Measurements from ENCODE around the gene HAT1. TPM values are rescaled to one million over a fixed set of nuclear protein-coding genes. Genes with fewer than 3 reads are reported as not detected.
"Not testable (repeated sequence)": the region's sequence is repeated elsewhere in the genome, so short reads cannot be mapped to it uniquely, and the experiment has no call there.

The HAT1 gene
- polyA plus RNA-seq, 1 donor from 2014 or later: 49.0 TPM

- no peaks in the 10 kb centered on the region for H3K4me1 Mint-ChIP-seq
- no peak overlapping the region for H3K27ac Mint-ChIP-seq
- no peaks in the 10 kb centered on the region for H3K27me3 Mint-ChIP-seq
- H3K4me3 Mint-ChIP-seq: no peak overlapping the region
- H3K36me3 Mint-ChIP-seq: peaks cover 32% of the 10 kb centered on the region
- H3K9me3 Mint-ChIP-seq: no peaks in the 10 kb centered on the region
Observed at GRCh38 chr2:171979103-171979502, 56.8 kb downstream of the HAT1 start.

- not testable (repeated sequence) for H3K27ac Mint-ChIP-seq, H3K27me3 Mint-ChIP-seq, H3K4me1 Mint-ChIP-seq, H3K9me3 Mint-ChIP-seq, H3K4me3 Mint-ChIP-seq
- peaks cover 27% of the 10 kb centered on the region for H3K36me3 Mint-ChIP-seq
Observed at GRCh38 chr2:171983924-171984323, 61.7 kb downstream of the HAT1 start.

GRCh38 chr2:171985076-171985475, 62.8 kb downstream of the HAT1 start:
- Mint-ChIP-seq H3K36me3 (peaks cover 25% of the 10 kb centered on the region), H3K27me3 (no peaks in the 10 kb centered on the region), H3K27ac (no peak overlapping the region), H3K9me3 (no peaks in the 10 kb centered on the region), H3K4me3 (no peak overlapping the region), H3K4me1 (no peaks in the 10 kb centered on the region)

- Mint-ChIP-seq H3K4me1 (no peaks in the 10 kb centered on the region), H3K4me3 (no peak overlapping the region), H3K36me3 (peaks cover 27% of the 10 kb centered on the region), H3K27me3 (no peaks in the 10 kb centered on the region), H3K27ac (no peak overlapping the region), H3K9me3 (no peaks in the 10 kb centered on the region)
Observed at GRCh38 chr2:171986778-171987177, 64.5 kb downstream of the HAT1 start.

GRCh38 chr2:171991027-171991426, 68.8 kb downstream of the HAT1 start:
- no peaks in the 10 kb centered on the region for H3K9me3 Mint-ChIP-seq
- no peak overlapping the region for H3K4me3 Mint-ChIP-seq
- H3K4me1 Mint-ChIP-seq: no peaks in the 10 kb centered on the region
- peaks cover 5% of the 10 kb centered on the region for H3K36me3 Mint-ChIP-seq
- no peak overlapping the region for H3K27ac Mint-ChIP-seq
- H3K27me3 Mint-ChIP-seq: no peaks in the 10 kb centered on the region

- peaks cover 2% of the 10 kb centered on the region for H3K36me3 Mint-ChIP-seq
- no peak overlapping the region for H3K27ac Mint-ChIP-seq
- H3K27me3 Mint-ChIP-seq: peaks cover 7% of the 10 kb centered on the region
- H3K4me3 Mint-ChIP-seq: no peak overlapping the region
- peaks cover 2 to 20% (median 13%) of the 10 kb centered on the region in 3 donors for H3K4me1 Mint-ChIP-seq
- no peaks in the 10 kb centered on the region for H3K9me3 Mint-ChIP-seq
Observed at GRCh38 chr2:171995586-171995985, 73.3 kb downstream of the HAT1 start.

GRCh38 chr2:171996021-171996420, 73.8 kb downstream of the HAT1 start:
- H3K36me3 Mint-ChIP-seq: no peaks in the 10 kb centered on the region
- no peak overlapping the region for H3K27ac Mint-ChIP-seq
- no peaks in the 10 kb centered on the region for H3K9me3 Mint-ChIP-seq

GRCh38 chr2:171997031-171997430, 74.8 kb downstream of the HAT1 start:
- not testable (repeated sequence) for H3K27me3 Mint-ChIP-seq, H3K27ac Mint-ChIP-seq, H3K36me3 Mint-ChIP-seq, H3K9me3 Mint-ChIP-seq
- H3K4me3 Mint-ChIP-seq: peak overlapping the region in 1 of 4 donors; percentile 32
- H3K4me1 Mint-ChIP-seq: peaks cover 2 to 23% (median 13%) of the 10 kb centered on the region in 3 donors

More at GRCh38 chr2:171996021-171996420, 73.8 kb downstream of the HAT1 start:
- Mint-ChIP-seq H3K4me1 (peaks cover 2 to 23% (median 13%) of the 10 kb centered on the region in 3 donors), H3K27me3 (peaks cover 7% of the 10 kb centered on the region), H3K4me3 (no peak overlapping the region)

- H3K27me3 Mint-ChIP-seq: peaks cover 7% of the 10 kb centered on the region
- no peaks in the 10 kb centered on the region for H3K9me3 Mint-ChIP-seq
- peak overlapping the region; percentile 83 to 93 (median 86) for H3K4me3 Mint-ChIP-seq
- H3K36me3 Mint-ChIP-seq: no peaks in the 10 kb centered on the region
- H3K27ac Mint-ChIP-seq: peak overlapping the region in 2 of 3 donors; percentile 23 to 68
- peaks cover 2 to 23% (median 13%) of the 10 kb centered on the region in 3 donors for H3K4me1 Mint-ChIP-seq
Observed at GRCh38 chr2:171999161-171999560, 76.9 kb downstream of the HAT1 start.

- peaks cover 7% of the 10 kb centered on the region for H3K27me3 Mint-ChIP-seq
- H3K4me3 Mint-ChIP-seq: peak within 1 kb of the TSS; percentile 87 to 96 (median 93)
- no peaks in the 10 kb centered on the region for H3K9me3 Mint-ChIP-seq
- H3K36me3 Mint-ChIP-seq: no peaks in the 10 kb centered on the region
- peaks cover 2 to 23% (median 13%) of the 10 kb centered on the region in 3 donors for H3K4me1 Mint-ChIP-seq
- H3K27ac Mint-ChIP-seq: peak within 1 kb of the TSS; percentile 33 to 89 (median 68)
Observed at GRCh38 chr2:171999604-172000469, 77.6 kb downstream of the HAT1 start, which contains the start of gene METAP1D. Gene METAP1D (plus strand): TSS chr2:171999953. CDS start chr2:171999970, 17 bp downstream.

- Mint-ChIP-seq H3K9me3 (no peaks in the 10 kb centered on the region), H3K4me3 (peak overlapping the region; percentile 87 to 96 (median 93)), H3K36me3 (no peaks in the 10 kb centered on the region), H3K27ac (no peak overlapping the region), H3K27me3 (peaks cover 7% of the 10 kb centered on the region), H3K4me1 (peaks cover 2 to 23% (median 13%) of the 10 kb centered on the region in 3 donors)
Observed at GRCh38 chr2:172000696-172001361, 78.6 kb downstream of the HAT1 start.

GRCh38 chr2:172007372-172007771, 85.1 kb downstream of the HAT1 start:
- H3K27ac Mint-ChIP-seq: no peak overlapping the region
- no peaks in the 10 kb centered on the region for H3K27me3 Mint-ChIP-seq
- no peak overlapping the region for H3K4me3 Mint-ChIP-seq
- H3K9me3 Mint-ChIP-seq: peaks cover 0 to 5% (median 0%) of the 10 kb centered on the region in 3 donors
- H3K36me3 Mint-ChIP-seq: peaks cover 4% of the 10 kb centered on the region
- H3K4me1 Mint-ChIP-seq: peaks cover 5 to 9% (median 7%) of the 10 kb centered on the region in 3 donors

GRCh38 chr2:172009823-172010222, 87.6 kb downstream of the HAT1 start:
- no peaks in the 10 kb centered on the region for H3K27me3 Mint-ChIP-seq
- peaks cover 0 to 5% (median 0%) of the 10 kb centered on the region in 3 donors for H3K9me3 Mint-ChIP-seq
- no peak overlapping the region for H3K4me3 Mint-ChIP-seq
- H3K4me1 Mint-ChIP-seq: peaks cover 9 to 13% (median 11%) of the 10 kb centered on the region in 3 donors
- H3K36me3 Mint-ChIP-seq: peaks cover 4% of the 10 kb centered on the region
- H3K27ac Mint-ChIP-seq: no peak overlapping the region

GRCh38 chr2:172011812-172012575, 89.7 kb downstream of the HAT1 start:
- Mint-ChIP-seq H3K27me3 (no peaks in the 10 kb centered on the region), H3K27ac (peak overlapping the region in 1 of 3 donors; percentile 20), H3K36me3 (no peaks in the 10 kb centered on the region), H3K4me3 (no peak overlapping the region), H3K4me1 (peaks cover 9 to 13% (median 11%) of the 10 kb centered on the region in 3 donors), H3K9me3 (peaks cover 0 to 5% (median 0%) of the 10 kb centered on the region in 3 donors)

Measured in IgD-negative memory B cell (primary cell).